ENCODE data around the gene PLEKHM3. TPM values are rescaled to one million over a fixed set of nuclear protein-coding genes. Genes with fewer than 3 reads are reported as not detected.

The PLEKHM3 gene
- total and polyA plus RNA-seq, 2 of the 13 experiments (the other 11 are each of a cell fraction or from before 2014, with no cell fraction given) = 4.5 to 4.7 TPM

GRCh38 chr2:208062113-208062512 is 36.8 kb upstream of the PLEKHM3 start:
- WGBS (ENCODE audit: low lambda C conversion rate) = 24% methylated on average over 4 of the region's 4 CpGs
- TF ChIP-seq CTCF (CRISPR knock-in tag; IDR thresholded peaks at IDR 0.05) = peak; percentile 69
- no peak for TF ChIP-seq HMG20B (CRISPR knock-in tag; conservative IDR thresholded peaks at IDR 0.05)
- 0 out of 2 replicates have a peak, but pooled peaks have one; percentile 12 for TF ChIP-seq GATAD2A (CRISPR knock-in tag; IDR thresholded peaks at IDR 0.05)
- no peak for TF ChIP-seq CBFB (CRISPR knock-in tag; IDR thresholded peaks at IDR 0.05)
- peak; percentile 55 for TF ChIP-seq SMC3 (IDR thresholded peaks at IDR 0.05; ENCODE audit: low read length)
- 0 out of 2 replicates have a peak, but pooled peaks have one; percentile 28 for TF ChIP-seq FOSL2 (CRISPR knock-in tag; IDR thresholded peaks at IDR 0.05)
- TF ChIP-seq STAG1 (CRISPR knock-in tag; IDR thresholded peaks at IDR 0.05) = peak; percentile 88
- no peak overlapping the region for H3K4me3 ChIP-seq (replicated peaks in 1 of 3; ENCODE audit: insufficient read depth in 1 of 3, low read depth in 2 of 3, low read length in 3 of 3)
- ChIA-PET CTCF (ENCODE audit: low intra/inter-chr PET ratio, low total read pairs) (interaction anchor here (0.8 to 1.5 kb wide), 3 partner anchors 295 to 437 kb away, joined by 4 to 17 read pairs (median 5); partner anchors contain the start of gene METTL21A), POLR2A (no interaction called here)
- FAIRE-seq (no peak), ATAC-seq (peak; percentile 87), DNase-seq (ENCODE audit: low spot score) (peak; percentile 71)
- no peak overlapping the region for H3K4me2 ChIP-seq (ENCODE audit: low read depth, low read length)
- H3K27ac ChIP-seq (ENCODE audit: extremely low read length, insufficient read depth, low read length) = no peak overlapping the region
- in situ Hi-C loops (cut with HindIII; ENCODE audit: extremely low pct_ligation_motif_present, low pct_unique_long_range_greater_than_20kb) (loop anchor here (5.0 kb wide), 1 partner anchor 315 kb away; no protein-coding TSS in a partner anchor), intact Hi-C loops (cut with micrococcal nuclease; ENCODE audit: unreplicated experiment) (no loop called here)
- H3K9me3 ChIP-seq (ENCODE audit: low read length) = no peaks in the 10 kb centered on the region
- no peaks in the 10 kb centered on the region for H3K79me2 ChIP-seq (ENCODE audit: insufficient read depth, low read length)
- no peak overlapping the region for H2AFZ ChIP-seq (ENCODE audit: low read length)
- no peak overlapping the region for H3K9ac ChIP-seq (ENCODE audit: insufficient read depth, low read depth, low read length)
- H4K20me1 ChIP-seq (ENCODE audit: insufficient read depth, low read length) = no peaks in the 10 kb centered on the region
- 0 out of 2 replicates have a peak, but pooled peaks cover 4% of the 10 kb centered on the region for H3K4me1 ChIP-seq (ENCODE audit: insufficient read depth, low read length)
- 0 out of 5 replicates have a peak, but pooled peaks cover 0 to 6% of the 10 kb centered on the region in 2 experiments for H3K27me3 ChIP-seq (ENCODE audit: control insufficient read depth in 1 of 2, insufficient read depth in 2 of 2, low read length in 2 of 2)
- BruUV-seq (replicated peaks) = no TSS peak
- H3K36me3 ChIP-seq (replicated peaks in 1 of 2; ENCODE audit: control insufficient read depth in 1 of 2, insufficient read depth in 2 of 2, low read length in 2 of 2) = no peaks in the 10 kb centered on the region

GRCh38 chr2:208057108-208057507 is 31.8 kb upstream of the PLEKHM3 start:
- in situ Hi-C loops (cut with HindIII; ENCODE audit: extremely low pct_ligation_motif_present, low pct_unique_long_range_greater_than_20kb) (no loop called here), intact Hi-C loops (cut with micrococcal nuclease; ENCODE audit: unreplicated experiment) (no loop called here)
- no peak for ATAC-seq
- Histone ChIP-seq H3K27ac (ENCODE audit: extremely low read length, insufficient read depth, low read length) (no peak overlapping the region), H3K27me3 (ENCODE audit: control insufficient read depth in 1 of 2, insufficient read depth in 2 of 2, low read length in 2 of 2) (0 out of 5 replicates have a peak, but pooled peaks cover 0 to 6% of the 10 kb centered on the region in 2 experiments), H2AFZ (ENCODE audit: low read length) (no peak overlapping the region), H3K4me2 (ENCODE audit: low read depth, low read length) (no peak overlapping the region), H3K4me3 (replicated peaks in 1 of 3; ENCODE audit: insufficient read depth in 1 of 3, low read depth in 2 of 3, low read length in 3 of 3) (no peak overlapping the region), H4K20me1 (ENCODE audit: insufficient read depth, low read length) (no peaks in the 10 kb centered on the region), H3K4me1 (ENCODE audit: insufficient read depth, low read length) (no peaks in the 10 kb centered on the region), H3K9me3 (ENCODE audit: low read length) (no peaks in the 10 kb centered on the region), H3K9ac (ENCODE audit: insufficient read depth, low read depth, low read length) (no peak overlapping the region), H3K79me2 (ENCODE audit: insufficient read depth, low read length) (no peaks in the 10 kb centered on the region), H3K36me3 (replicated peaks in 1 of 2; ENCODE audit: control insufficient read depth in 1 of 2, insufficient read depth in 2 of 2, low read length in 2 of 2) (no peaks in the 10 kb centered on the region)
- peak; percentile 76 for TF ChIP-seq ATF7 (IDR thresholded peaks at IDR 0.05)
- no peak for TF ChIP-seq ATF7 (CRISPR knock-in tag; IDR thresholded peaks at IDR 0.05)
- TF ChIP-seq CREB1 (IDR thresholded peaks at IDR 0.05) = peak; percentile 77
- no peak for TF ChIP-seq CREB1 (CRISPR knock-in tag; IDR thresholded peaks at IDR 0.05)
- no peak for TF ChIP-seq ZBTB43 (CRISPR knock-in tag; conservative IDR thresholded peaks at IDR 0.05)
- ChIA-PET POLR2A (no interaction called here), CTCF (ENCODE audit: low intra/inter-chr PET ratio, low total read pairs) (no interaction called here)
- 91% methylated on average over 1 of the region's 1 CpG for WGBS (ENCODE audit: low lambda C conversion rate)
- DNase-seq (ENCODE audit: low spot score) = no peak
- no peak for FAIRE-seq
- BruUV-seq (replicated peaks) = no TSS peak

Data from HepG2 (cell line).